ENCODE measurements around the gene AKT1.

The AKT1 gene

DNA sequence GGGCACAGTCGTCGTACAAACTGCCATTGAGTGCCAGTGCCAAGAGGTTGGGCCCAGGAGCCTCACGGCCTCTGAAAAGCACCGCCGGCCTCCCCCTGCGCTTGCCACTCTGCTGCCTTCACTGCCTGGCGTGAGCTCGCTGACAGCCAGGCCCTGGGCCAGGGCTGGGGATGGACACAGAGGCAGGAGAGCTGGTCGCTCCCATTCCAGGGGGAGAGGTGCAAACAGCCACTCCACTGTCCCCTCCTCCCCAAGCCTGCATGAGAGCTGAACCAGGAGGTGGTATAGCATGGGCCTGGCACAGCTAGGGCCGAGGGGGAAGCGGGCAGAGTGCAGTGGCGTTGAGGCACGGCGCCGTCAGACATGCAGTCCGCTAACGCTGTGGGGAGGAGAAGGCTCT lies 66.9 kb downstream of the AKT1 start:
- TF ChIP-seq, protein P1, sequence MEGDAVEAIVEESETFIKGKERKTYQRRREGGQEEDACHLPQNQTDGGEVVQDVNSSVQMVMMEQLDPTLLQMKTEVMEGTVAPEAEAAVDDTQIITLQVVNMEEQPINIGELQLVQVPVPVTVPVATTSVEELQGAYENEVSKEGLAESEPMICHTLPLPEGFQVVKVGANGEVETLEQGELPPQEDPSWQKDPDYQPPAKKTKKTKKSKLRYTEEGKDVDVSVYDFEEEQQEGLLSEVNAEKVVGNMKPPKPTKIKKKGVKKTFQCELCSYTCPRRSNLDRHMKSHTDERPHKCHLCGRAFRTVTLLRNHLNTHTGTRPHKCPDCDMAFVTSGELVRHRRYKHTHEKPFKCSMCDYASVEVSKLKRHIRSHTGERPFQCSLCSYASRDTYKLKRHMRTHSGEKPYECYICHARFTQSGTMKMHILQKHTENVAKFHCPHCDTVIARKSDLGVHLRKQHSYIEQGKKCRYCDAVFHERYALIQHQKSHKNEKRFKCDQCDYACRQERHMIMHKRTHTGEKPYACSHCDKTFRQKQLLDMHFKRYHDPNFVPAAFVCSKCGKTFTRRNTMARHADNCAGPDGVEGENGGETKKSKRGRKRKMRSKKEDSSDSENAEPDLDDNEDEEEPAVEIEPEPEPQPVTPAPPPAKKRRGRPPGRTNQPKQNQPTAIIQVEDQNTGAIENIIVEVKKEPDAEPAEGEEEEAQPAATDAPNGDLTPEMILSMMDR (IDR thresholded peaks at IDR 0.05; ENCODE audit: insufficient read depth, low read length, missing control alignments): no peak

DNA sequence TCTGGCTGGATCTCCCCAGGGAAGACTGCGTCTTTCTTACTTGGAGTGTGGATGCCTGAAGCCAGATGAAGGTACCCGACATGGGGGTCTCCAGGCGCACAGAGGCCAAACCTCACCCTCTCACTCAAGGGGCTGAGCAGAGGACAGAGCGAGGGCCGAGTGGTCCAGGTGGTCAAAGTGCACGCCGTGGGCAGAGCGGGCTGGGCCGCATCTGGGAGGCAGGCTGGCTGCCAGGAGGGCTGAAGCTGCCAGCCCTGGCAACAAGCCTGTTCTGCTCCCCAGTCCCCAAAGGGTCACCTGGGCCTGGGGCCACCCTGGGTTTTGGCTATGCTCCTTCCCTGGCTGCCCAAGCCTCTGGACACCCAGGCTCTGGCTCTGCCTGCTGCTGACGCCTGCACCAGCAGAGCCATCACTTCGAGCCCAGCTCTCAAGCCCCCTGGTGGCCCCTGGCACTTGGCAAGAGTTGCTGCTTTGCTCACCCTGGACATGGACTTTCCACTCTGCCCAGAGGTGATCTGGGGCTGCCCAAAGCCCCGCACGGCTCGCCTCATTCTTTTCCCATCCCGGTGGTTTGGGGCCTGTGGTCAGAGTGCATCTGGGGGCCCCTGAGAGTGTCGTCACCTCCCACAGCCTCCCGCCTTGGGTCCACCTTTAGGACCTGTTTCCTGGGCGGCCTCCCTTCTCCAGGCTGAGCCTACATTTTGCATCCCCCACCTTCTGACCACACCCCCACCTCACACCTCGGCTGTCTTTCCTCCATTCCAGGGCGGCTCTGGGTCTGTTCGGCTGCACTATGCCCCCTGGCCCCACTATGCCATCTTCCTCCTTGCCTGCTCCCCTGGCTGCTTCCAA lies 68.7 kb downstream of the AKT1 start:
- DNase-seq (ENCODE audit: low read depth, low spot score): no peak
- TF ChIP-seq, protein P1 (IDR thresholded peaks at IDR 0.05; ENCODE audit: insufficient read depth, low read length, missing control alignments): peak; percentile 1
- CTCF ChIA-PET: interaction anchor here (1.0 to 1.2 kb wide), 2 partner anchors 25 to 56 kb away, joined by 3 read pairs; no protein-coding TSS in a partner anchor
- H3K4me3 ChIP-seq (ENCODE audit: low read depth, low read length): no peak overlapping the region
- POLR2A ChIA-PET: interaction anchor here (0.6 kb wide), 1 partner anchor 80 kb away, joined by 3 read pairs; no protein-coding TSS in a partner anchor

More for the DNA sequence above, 66.9 kb downstream of the AKT1 start:
- no peak for DNase-seq (ENCODE audit: low read depth, low spot score)
- CTCF ChIA-PET: no interaction called here
- no peak overlapping the region for H3K4me3 ChIP-seq (ENCODE audit: low read depth, low read length)
- POLR2A ChIA-PET: no interaction called here

DNA sequence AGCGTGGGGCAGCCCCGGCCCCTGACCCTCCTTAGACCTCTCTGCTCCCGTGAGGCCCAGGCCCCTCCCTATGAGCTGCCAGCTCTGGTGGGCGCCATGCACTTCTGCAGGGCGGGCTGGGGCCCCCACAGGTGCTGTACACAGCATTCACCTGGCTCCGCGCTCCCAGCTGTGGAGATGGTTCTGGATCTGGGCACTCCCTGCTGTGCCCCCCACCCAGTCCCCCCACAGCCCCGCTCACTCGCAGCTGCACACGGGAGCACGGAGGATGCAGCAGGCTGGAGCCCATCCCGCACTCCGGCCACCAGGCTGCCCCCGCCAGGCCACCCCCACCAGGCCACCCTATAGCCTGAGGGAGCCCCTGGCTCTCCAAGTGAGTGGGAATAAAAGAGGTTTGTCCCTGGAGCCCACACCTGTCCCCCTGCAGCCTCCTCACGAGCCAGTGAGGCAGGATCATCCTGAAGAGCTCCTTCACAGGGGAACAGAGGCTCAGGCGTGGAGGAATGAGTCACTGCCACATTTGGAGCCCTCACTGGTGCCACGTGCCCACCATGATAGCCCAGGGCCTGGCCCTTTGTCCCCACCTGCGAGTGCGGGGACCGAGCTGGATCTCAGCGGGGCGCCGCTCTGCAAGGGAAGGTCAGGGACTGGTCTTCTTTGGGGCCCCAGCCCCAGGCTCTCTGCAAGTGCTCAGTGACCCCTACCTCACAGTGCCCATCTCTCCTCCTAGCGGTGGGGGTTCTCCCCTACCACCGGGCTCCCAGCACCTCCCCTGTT lies 69.6 kb downstream of the AKT1 start:
- TF ChIP-seq, protein P1 (IDR thresholded peaks at IDR 0.05; ENCODE audit: insufficient read depth, low read length, missing control alignments): no peak
- H3K4me3 ChIP-seq (ENCODE audit: low read depth, low read length): no peak overlapping the region
- DNase-seq (ENCODE audit: low read depth, low spot score): no peak
- ChIA-PET CTCF (interaction anchor here (0.6 to 5.2 kb wide), 12 partner anchors 8 to 100 kb away, joined by 3 to 57 read pairs (median 4); no protein-coding TSS in a partner anchor), POLR2A (interaction anchor here (0.6 to 1.4 kb wide), 2 partner anchors 10 to 80 kb away, joined by 3 to 4 read pairs; no protein-coding TSS in a partner anchor)

DNA sequence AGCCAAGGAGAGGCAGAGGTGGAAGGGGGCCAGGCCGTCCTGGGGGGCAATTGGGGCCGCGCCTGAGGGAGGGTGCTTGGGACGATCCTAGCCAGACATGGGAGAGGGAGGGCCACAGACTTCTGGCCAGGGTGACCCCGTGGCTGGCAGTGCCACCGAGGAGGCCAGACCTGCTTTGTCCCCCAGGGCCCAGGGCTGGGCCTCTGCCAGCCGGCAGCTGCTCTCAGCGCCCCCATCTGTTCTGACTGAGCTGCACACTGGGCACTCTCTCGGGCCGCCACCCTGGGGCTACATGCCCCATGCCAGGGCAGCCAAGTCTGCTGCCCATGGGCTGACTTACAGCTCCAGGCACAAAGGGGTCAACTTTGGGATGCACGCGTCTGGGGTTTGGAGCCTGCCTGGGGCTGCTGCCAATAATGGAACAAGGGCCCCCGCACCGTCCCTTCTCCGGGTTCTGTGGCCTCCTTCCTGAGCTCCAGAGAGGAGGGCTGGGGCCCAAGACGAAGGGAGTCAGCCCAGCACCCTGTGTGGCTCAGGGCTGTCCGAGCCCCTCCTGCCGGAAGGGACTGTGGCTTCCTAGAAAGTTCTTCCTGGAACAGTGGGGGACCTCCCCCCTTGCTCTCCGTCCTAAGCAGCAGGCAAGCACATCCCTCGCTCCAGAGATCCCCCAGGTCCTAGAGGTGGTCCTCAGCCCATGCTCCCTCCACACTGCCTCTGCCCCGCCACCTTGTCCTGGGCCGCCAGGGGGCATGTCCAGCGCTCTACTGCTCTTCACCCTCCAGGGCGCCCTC lies 70.4 kb downstream of the AKT1 start:
- ChIA-PET POLR2A (interaction anchor here (1.4 kb wide), 1 partner anchor 9 kb away, joined by 4 read pairs; no protein-coding TSS in a partner anchor), CTCF (interaction anchor here (0.6 to 5.2 kb wide), 12 partner anchors 8 to 101 kb away, joined by 3 to 57 read pairs (median 4); no protein-coding TSS in a partner anchor)
- H3K4me3 ChIP-seq (ENCODE audit: low read depth, low read length): peak overlapping the region; percentile 58
- no peak for DNase-seq (ENCODE audit: low read depth, low spot score)
- TF ChIP-seq, protein P1 (IDR thresholded peaks at IDR 0.05; ENCODE audit: insufficient read depth, low read length, missing control alignments): peak; percentile 46

DNA sequence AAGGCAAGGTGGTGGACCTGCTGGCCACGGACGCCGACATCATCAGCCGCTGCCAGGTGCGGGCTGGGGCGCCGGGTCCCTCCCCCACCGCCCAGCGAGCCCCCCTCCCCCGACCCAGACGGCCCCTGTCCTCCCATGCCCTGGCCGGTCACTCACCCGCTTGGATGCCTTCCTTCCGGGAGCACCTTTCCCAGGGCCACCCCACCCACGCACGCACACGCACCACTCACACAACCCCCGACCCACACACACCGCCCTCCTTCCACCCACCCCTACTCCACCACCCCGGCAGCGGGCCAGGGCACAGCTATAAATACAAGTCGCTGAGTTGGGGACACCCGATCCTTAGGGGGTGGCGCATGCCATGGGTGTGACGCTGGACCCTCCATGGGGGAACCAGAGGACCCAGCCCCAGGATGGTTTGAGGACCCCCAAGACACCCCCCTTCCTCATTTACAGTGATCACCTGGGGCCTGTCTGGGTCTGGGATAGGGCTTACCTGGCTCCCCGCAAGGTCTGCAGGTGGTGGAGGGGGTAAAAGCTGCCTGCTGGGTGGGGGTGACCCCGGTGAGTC lies 71.1 kb downstream of the AKT1 start:
- DNase-seq (ENCODE audit: low read depth, low spot score): no peak
- ChIA-PET CTCF (interaction anchor here (0.8 to 5.2 kb wide), 11 partner anchors 8 to 101 kb away, joined by 3 to 57 read pairs (median 4); no protein-coding TSS in a partner anchor), POLR2A (interaction anchor here (1.4 kb wide), 1 partner anchor 8 kb away, joined by 4 read pairs; no protein-coding TSS in a partner anchor)
- peak overlapping the region; percentile 58 for H3K4me3 ChIP-seq (ENCODE audit: low read depth, low read length)
- TF ChIP-seq, protein P1 (IDR thresholded peaks at IDR 0.05; ENCODE audit: insufficient read depth, low read length, missing control alignments): no peak

Measured in AG04449 (cell line).